H1 (cell line): Measurements from ENCODE around the gene ELMOD1. TPM values are rescaled to one million over a fixed set of nuclear protein-coding genes. Genes with fewer than 3 reads are reported as not detected.

Source experiments
- KDM5A ChIP-seq: fragments of 200-600 bp; IDR thresholded peaks from 2 replicates; pipeline ENCODE4 v1.7.1; 2012; ENCODE audit warnings: mild to moderate bottlenecking, low read length, inconsistent platforms, mixed read lengths
- POU5F1 ChIP-seq: IDR thresholded peaks from 2 replicates; pipeline ENCODE4 v1.6.1; 2011; ENCODE audit warnings: low read depth, mild to moderate bottlenecking, low read length, moderate library complexity
- RAD21 ChIP-seq, 2 experiments: IDR thresholded peaks in 1 of 2; conservative IDR thresholded peaks in 1 of 2; 2 replicates each; pipeline ENCODE4 v1.6.1; 2011; ENCODE audit warnings: low read depth in 2 of 2, low read length in 2 of 2, improper control_type of control experiment in 1 of 2, inconsistent platforms in 1 of 2, mild to moderate bottlenecking in 1 of 2, moderate library complexity in 1 of 2
- polyA plus RNA-seq, 7 experiments: library from polyadenylated mRNA; depleted of rRNA in 3 of 7; stranded (reverse) in 5 of 7; unstranded in 2 of 7; fragments of >200 nt in 5 of 7; fragments of 200-250 nt in 2 of 7; gene quantifications; 1 replicate in 5 of 7; 2 replicates in 1 of 7; 4 replicates in 1 of 7; pipeline versions ENCODE4 v1.2.1 to v1.2.3, GENCODE V29; 2011 to 2013; ENCODE audit warnings: missing spikeins in 2 of 7, mixed read lengths in 2 of 7
- total RNA-seq: library from RNA; stranded (reverse); fragmentation: NEBNext Ultra II Directional; extraction: Animal tissue kit (Norgen Biotek cat#: 25700); gene quantifications from 2 replicates; pipeline ENCODE4 v1.2.1, GENCODE V29; 2021
- TF ChIP-seq, protein P1 (sequence below): fragments of 300-600 bp; sonication (generic); IDR thresholded peaks from 2 replicates; pipeline ENCODE4 v1.7.1; 2012; ENCODE audit warnings: low read length, moderate library complexity, mild to moderate bottlenecking, inconsistent platforms; ENCODE audit not compliant: insufficient replicate concordance
- TF ChIP-seq, protein P2 (sequence below): IDR thresholded peaks from 2 replicates; pipeline ENCODE4 v1.6.1; 2011; ENCODE audit warnings: low read length, improper control_type of control experiment

Gene ELMOD1
- total and polyA plus RNA-seq, 2 of the 8 experiments (the other 6 are each of a cell fraction or from before 2014, with no cell fraction given), result 0.47 to 1.6 TPM

DNA sequence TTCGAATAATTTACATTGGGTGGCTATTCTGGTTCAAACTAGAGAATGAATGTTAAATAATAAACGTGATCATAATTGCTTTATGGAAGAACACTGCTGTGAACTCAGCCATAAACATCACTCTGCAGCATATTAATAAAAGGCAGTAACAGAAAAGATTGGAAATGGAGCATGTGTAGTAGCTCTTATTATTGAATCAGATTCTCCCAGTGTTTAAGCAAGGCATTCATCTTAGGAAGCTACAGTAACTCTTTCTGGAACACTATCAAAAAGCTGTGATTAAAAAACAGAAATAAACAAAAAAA lies 34.7 kb downstream of the ELMOD1 start (continued):
- no peak for TF ChIP-seq RAD21 (IDR thresholded peaks at IDR 0.05 in 1 of 2, conservative IDR thresholded peaks at IDR 0.05 in 1 of 2; ENCODE audit: low read depth in 2 of 2, low read length in 2 of 2)
- TF ChIP-seq, protein P1, sequence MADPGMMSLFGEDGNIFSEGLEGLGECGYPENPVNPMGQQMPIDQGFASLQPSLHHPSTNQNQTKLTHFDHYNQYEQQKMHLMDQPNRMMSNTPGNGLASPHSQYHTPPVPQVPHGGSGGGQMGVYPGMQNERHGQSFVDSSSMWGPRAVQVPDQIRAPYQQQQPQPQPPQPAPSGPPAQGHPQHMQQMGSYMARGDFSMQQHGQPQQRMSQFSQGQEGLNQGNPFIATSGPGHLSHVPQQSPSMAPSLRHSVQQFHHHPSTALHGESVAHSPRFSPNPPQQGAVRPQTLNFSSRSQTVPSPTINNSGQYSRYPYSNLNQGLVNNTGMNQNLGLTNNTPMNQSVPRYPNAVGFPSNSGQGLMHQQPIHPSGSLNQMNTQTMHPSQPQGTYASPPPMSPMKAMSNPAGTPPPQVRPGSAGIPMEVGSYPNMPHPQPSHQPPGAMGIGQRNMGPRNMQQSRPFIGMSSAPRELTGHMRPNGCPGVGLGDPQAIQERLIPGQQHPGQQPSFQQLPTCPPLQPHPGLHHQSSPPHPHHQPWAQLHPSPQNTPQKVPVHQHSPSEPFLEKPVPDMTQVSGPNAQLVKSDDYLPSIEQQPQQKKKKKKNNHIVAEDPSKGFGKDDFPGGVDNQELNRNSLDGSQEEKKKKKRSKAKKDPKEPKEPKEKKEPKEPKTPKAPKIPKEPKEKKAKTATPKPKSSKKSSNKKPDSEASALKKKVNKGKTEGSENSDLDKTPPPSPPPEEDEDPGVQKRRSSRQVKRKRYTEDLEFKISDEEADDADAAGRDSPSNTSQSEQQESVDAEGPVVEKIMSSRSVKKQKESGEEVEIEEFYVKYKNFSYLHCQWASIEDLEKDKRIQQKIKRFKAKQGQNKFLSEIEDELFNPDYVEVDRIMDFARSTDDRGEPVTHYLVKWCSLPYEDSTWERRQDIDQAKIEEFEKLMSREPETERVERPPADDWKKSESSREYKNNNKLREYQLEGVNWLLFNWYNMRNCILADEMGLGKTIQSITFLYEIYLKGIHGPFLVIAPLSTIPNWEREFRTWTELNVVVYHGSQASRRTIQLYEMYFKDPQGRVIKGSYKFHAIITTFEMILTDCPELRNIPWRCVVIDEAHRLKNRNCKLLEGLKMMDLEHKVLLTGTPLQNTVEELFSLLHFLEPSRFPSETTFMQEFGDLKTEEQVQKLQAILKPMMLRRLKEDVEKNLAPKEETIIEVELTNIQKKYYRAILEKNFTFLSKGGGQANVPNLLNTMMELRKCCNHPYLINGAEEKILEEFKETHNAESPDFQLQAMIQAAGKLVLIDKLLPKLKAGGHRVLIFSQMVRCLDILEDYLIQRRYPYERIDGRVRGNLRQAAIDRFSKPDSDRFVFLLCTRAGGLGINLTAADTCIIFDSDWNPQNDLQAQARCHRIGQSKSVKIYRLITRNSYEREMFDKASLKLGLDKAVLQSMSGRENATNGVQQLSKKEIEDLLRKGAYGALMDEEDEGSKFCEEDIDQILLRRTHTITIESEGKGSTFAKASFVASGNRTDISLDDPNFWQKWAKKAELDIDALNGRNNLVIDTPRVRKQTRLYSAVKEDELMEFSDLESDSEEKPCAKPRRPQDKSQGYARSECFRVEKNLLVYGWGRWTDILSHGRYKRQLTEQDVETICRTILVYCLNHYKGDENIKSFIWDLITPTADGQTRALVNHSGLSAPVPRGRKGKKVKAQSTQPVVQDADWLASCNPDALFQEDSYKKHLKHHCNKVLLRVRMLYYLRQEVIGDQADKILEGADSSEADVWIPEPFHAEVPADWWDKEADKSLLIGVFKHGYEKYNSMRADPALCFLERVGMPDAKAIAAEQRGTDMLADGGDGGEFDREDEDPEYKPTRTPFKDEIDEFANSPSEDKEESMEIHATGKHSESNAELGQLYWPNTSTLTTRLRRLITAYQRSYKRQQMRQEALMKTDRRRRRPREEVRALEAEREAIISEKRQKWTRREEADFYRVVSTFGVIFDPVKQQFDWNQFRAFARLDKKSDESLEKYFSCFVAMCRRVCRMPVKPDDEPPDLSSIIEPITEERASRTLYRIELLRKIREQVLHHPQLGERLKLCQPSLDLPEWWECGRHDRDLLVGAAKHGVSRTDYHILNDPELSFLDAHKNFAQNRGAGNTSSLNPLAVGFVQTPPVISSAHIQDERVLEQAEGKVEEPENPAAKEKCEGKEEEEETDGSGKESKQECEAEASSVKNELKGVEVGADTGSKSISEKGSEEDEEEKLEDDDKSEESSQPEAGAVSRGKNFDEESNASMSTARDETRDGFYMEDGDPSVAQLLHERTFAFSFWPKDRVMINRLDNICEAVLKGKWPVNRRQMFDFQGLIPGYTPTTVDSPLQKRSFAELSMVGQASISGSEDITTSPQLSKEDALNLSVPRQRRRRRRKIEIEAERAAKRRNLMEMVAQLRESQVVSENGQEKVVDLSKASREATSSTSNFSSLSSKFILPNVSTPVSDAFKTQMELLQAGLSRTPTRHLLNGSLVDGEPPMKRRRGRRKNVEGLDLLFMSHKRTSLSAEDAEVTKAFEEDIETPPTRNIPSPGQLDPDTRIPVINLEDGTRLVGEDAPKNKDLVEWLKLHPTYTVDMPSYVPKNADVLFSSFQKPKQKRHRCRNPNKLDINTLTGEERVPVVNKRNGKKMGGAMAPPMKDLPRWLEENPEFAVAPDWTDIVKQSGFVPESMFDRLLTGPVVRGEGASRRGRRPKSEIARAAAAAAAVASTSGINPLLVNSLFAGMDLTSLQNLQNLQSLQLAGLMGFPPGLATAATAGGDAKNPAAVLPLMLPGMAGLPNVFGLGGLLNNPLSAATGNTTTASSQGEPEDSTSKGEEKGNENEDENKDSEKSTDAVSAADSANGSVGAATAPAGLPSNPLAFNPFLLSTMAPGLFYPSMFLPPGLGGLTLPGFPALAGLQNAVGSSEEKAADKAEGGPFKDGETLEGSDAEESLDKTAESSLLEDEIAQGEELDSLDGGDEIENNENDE, result no peak
- TF ChIP-seq, protein P2, sequence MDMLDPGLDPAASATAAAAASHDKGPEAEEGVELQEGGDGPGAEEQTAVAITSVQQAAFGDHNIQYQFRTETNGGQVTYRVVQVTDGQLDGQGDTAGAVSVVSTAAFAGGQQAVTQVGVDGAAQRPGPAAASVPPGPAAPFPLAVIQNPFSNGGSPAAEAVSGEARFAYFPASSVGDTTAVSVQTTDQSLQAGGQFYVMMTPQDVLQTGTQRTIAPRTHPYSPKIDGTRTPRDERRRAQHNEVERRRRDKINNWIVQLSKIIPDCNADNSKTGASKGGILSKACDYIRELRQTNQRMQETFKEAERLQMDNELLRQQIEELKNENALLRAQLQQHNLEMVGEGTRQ, result no peak
- no peak for TF ChIP-seq KDM5A
- TF ChIP-seq POU5F1, result no peak
